WERI-Rb-1 (cell line): ENCODE data around the gene PIAS1.
A peak's percentile ranks its signal among the peaks of the same experiment; 100 is the strongest.
"Not testable (repeated sequence)": the region's sequence is repeated elsewhere in the genome, so short reads cannot be mapped to it uniquely, and the experiment has no call there.

ENCODE experiments used
- DNase-seq: peaks from one replicate; pipeline ENCODE4 v3.0.0-alpha.2; 2020
- H3K27ac ChIP-seq: fragments of 250-450 bp; sonication (Bioruptor Pico); 2 replicates; pipeline ENCODE4 v1.5.1; 2020; ENCODE audit warnings: mild to moderate bottlenecking, moderate library complexity
- H3K27me3 ChIP-seq: fragments of 250-450 bp; sonication (Bioruptor Pico); 2 replicates; pipeline ENCODE4 v1.5.1; 2021; ENCODE audit warnings: mild to moderate bottlenecking, low read depth, moderate library complexity; ENCODE audit not compliant: insufficient read depth, severe bottlenecking
- H3K36me3 ChIP-seq: fragments of 250-450 bp; sonication (Bioruptor Pico); 2 replicates; pipeline ENCODE4 v1.5.1; 2020; ENCODE audit warnings: mild to moderate bottlenecking, moderate library complexity
- H3K4me3 ChIP-seq: 2 replicates; pipeline ENCODE4 v1.5.1; 2011; ENCODE audit warnings: low read depth, mild to moderate bottlenecking, control low read depth, low read length
- H3K9me3 ChIP-seq: fragments of 250-450 bp; sonication (Bioruptor Pico); 2 replicates; pipeline ENCODE4 v1.5.1; 2021; ENCODE audit warnings: mild to moderate bottlenecking, moderate library complexity; ENCODE audit not compliant: severe bottlenecking
- CTCF ChIP-seq: IDR thresholded peaks from 2 replicates; pipeline ENCODE4 v1.5.1; 2011; ENCODE audit warnings: low read depth, mild to moderate bottlenecking, control low read depth, inconsistent platforms, low read length

Gene PIAS1

GRCh38 chr15:68232449-68232848 is 178.3 kb downstream of the PIAS1 start:
- H3K27ac ChIP-seq, result peak overlapping the region; percentile 77
- TF ChIP-seq CTCF, result no peak
- H3K9me3 ChIP-seq, result no peaks in the 10 kb centered on the region
- no peak overlapping the region for H3K4me3 ChIP-seq
- no peak for DNase-seq
- no peaks in the 10 kb centered on the region for H3K27me3 ChIP-seq
- H3K36me3 ChIP-seq, result peaks cover 9% of the 10 kb centered on the region

- H3K36me3 ChIP-seq, result peaks cover 9% of the 10 kb centered on the region
Observed at GRCh38 chr15:68232937-68233336, 178.8 kb downstream of the PIAS1 start.

GRCh38 chr15:68234060-68234459 is 179.9 kb downstream of the PIAS1 start:
- Histone ChIP-seq H3K9me3 (no peaks in the 10 kb centered on the region), H3K27ac (peak overlapping the region; percentile 77), H3K36me3 (peaks cover under 1% of the 10 kb centered on the region), H3K4me3 (no peak overlapping the region), H3K27me3 (no peaks in the 10 kb centered on the region)
- no peak for TF ChIP-seq CTCF
- DNase-seq, result no peak

More at GRCh38 chr15:68232937-68233336, 178.8 kb downstream of the PIAS1 start:
- Histone ChIP-seq H3K27ac (peak overlapping the region; percentile 77), H3K4me3 (no peak overlapping the region), H3K9me3 (no peaks in the 10 kb centered on the region), H3K27me3 (no peaks in the 10 kb centered on the region)
- DNase-seq, result peak; percentile 30
- TF ChIP-seq CTCF, result no peak

GRCh38 chr15:68234520-68234919 is 180.4 kb downstream of the PIAS1 start:
- not testable (repeated sequence) for H3K4me3 ChIP-seq, H3K27me3 ChIP-seq, DNase-seq, H3K27ac ChIP-seq, H3K36me3 ChIP-seq, H3K9me3 ChIP-seq

GRCh38 chr15:68235022-68235421 is 180.9 kb downstream of the PIAS1 start:
- no peak overlapping the region for H3K4me3 ChIP-seq
- H3K27me3 ChIP-seq, result no peaks in the 10 kb centered on the region
- H3K27ac ChIP-seq, result no peak overlapping the region
- no peak for DNase-seq
- no peaks in the 10 kb centered on the region for H3K36me3 ChIP-seq
- TF ChIP-seq CTCF, result no peak
- no peaks in the 10 kb centered on the region for H3K9me3 ChIP-seq

- no peak for TF ChIP-seq CTCF
- H3K27ac ChIP-seq, result no peak overlapping the region
Observed at GRCh38 chr15:68239025-68239424, 184.9 kb downstream of the PIAS1 start.

More at GRCh38 chr15:68239025-68239424, 184.9 kb downstream of the PIAS1 start:
- no peak overlapping the region for H3K4me3 ChIP-seq
- no peak for DNase-seq
- H3K9me3 ChIP-seq, result peaks cover 6% of the 10 kb centered on the region
- H3K36me3 ChIP-seq, result no peaks in the 10 kb centered on the region
- no peaks in the 10 kb centered on the region for H3K27me3 ChIP-seq
